ENCODE results near the gene GPC1.

The GPC1 gene

DNA sequence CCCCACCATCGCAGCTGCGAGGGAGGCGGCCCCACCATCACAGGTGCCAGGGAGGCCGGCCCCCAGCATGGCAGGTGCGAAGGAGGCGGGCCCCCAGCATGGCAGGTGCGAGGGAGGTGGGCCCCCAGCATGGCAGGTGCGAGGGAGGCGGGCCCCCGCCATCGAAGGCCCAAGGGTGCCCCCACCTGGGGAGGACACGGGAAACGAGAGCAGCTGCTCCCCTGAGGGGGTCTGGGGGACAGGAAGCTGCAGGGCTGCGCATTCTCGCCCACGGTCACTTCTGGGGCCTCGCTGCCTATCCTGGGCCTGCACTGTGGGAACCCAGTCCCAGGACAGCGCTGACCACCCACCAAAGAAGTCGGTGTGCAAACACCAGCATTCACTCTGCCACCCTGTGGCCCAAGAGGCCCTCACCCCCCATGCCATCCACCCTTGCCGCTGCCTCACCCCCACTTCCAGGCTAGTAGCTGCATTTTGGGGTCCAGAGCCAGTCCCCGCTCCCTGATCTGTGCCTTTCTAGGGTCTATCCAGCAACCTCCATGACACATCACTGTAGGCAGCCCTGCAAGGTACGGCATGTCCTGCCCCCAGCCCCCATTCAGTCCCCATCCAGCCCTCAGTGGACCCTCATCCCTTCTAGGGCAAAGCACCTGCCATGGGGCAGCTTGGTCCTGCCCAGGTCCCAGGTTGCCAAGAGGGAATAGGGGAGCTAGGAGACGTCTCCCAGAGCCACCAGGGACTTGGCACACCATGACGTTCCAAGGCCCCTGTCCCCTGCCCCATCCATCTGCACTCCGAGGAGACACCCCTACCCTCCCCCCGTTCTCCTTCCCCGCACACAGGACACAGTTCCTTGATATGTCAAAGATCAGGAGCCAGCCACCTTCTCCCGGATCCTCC, 24.0 kb upstream of the GPC1 start:
- DNase-seq: no peak

DNA sequence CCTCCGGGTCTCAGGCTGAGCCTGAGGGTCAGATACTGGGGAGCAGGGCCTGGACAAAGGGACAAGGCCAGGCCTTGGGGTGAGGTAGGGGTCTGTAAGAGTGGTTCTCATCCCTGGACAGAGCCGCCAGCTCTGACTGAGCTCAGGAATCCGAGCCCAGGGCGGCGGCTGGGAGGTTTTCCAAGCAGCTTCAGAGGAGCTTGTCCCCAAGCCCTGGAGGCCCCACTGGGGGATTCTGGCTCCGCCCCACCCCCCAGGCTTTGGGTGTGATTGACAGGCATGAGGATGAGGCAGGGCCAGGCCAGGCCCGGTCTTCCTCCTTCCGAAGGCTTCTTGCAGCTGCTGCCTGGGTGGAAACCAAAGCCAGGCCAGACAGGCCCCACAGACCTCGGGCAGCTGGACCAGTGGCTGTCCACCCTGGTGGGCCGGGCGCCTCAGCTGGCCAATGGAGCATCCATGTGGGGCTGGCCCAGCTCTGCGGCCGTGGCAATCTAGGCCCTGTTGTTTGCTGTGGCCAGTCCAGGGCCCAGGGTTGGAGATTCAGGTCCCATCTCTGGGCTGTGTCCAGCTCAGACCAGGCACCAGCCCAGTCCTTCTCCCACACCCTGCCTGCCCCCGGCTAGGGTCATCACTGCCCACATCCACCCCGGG, 23.1 kb upstream of the GPC1 start:
- DNase-seq: no peak

DNA sequence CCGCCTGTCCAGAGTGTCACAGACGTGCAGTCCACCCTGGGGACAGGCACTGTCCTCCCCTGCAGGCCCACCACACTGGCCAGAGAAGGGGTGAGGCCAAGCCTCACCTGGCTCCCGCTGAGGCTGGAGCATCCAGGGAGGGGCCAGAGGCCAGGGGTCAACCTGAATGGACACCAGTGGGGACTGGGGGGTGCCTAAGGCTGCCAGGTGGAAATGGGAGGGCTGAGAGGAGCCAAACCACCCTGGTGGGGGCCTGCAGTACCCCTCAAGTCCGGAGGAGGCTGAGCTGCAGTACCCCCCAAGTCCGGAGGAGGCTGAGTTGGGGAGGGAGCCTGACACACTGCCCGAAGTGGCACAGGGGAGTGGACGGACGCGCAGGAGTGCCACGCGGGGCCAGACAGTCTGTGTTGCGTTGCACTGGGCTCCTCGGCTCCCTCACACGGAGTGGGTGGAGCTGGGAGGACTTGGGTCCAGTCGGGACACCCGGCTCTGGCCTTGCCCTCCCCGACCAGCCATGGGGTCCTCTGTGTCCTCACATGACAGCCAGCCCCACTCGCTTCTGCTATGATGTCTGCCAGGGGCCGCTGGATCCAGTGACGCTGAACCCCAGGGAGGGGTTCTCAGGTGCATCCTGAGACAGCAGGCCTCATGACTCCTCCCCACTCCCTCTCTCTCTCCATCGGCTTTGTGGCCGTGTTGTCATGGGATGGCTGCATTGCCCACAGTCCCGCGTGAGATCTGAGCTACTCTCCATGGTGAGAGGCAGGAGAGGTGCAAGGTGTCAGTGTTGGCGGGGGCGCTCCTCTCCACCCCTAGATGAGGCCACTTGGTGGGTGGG, 22.3 kb upstream of the GPC1 start:
- no peak for DNase-seq

DNA sequence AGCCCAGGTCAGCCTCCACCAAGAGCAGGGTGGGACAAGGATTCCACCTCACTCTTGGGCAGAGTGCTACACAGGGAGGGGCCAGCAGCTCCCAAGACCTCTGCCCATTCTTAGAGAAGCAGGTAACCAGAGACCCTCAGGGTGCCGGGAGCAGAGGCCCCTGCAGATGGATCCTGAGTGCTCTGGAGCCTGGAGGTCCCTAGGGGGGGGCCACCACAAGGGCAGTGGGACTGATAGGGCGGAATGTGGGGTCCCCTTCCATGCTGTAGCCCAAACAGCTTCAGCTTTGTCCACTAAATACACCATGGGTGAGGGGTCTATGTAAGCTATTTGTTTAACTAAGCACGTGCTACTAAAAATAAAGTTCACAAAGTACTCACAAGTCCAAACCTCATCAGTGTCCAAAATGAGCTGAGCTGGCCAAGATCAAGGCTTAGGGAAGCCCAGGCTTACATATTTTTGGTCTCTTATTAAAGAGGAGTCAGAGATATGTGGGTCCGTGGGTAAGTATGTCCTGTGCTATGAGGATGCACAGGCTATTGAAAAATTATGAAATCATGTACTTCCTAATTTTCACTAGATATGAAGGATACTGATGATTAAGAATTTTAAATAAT, 21.5 kb upstream of the GPC1 start:
- no peak for DNase-seq

DNA sequence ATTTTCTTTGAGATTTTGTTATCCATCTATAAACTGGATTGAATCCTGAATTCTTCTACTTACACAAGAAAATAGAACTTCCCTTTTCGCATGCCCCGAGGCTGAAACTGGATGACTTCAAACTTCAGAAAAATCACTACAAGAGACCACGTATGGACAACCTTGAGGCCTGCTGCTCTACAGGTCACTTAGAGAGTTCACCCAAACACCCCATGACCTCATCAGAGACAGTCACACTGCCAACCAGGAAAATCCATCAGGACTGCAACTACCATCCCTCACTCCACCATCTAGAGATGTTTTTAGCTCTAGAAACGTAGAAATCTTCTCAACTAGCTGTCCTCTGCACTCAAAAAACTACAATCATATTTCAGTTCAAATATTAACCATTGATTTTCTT, 18.6 kb upstream of the GPC1 start:
- no peak for DNase-seq

DNA sequence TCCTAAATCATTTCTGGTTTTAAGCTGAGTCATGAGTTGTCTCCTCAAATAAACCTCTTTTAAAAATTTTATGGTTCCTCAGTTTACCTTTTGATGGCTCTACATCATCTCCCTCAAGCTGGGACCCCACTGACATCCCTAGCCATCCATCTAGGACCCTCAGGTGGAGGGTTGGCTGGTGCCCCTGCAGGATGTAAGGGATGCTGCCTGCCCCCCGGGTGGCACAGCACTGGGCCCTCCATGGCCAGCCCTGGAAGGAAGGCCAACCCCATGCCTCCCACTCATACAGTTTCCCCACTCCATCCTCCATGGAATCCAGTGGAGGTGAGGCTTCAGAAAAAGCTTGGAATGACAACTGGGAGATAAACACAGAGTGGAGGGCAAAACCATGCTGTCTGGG, 17.2 kb upstream of the GPC1 start:
- DNase-seq: no peak

DNA sequence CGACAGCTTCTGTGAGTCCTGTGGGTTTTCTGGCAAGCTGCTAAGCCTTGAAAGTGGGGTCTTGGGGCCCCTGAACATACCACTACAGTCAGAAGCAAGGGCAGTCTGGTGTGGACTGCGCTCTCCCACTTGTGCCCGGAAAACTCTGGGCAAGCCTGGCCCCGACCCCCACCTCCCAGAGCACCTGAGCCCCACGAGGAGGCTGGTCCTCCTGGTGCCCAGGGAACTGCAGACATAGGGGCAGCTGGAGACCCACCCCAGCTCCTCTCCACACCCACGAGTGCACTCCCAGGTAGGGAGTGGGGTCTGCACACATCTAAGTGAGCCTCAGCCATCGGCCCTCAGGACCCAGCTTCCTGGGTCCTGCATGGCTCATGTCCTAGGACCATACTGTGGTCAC, 16.2 kb upstream of the GPC1 start:
- DNase-seq: no peak

DNA sequence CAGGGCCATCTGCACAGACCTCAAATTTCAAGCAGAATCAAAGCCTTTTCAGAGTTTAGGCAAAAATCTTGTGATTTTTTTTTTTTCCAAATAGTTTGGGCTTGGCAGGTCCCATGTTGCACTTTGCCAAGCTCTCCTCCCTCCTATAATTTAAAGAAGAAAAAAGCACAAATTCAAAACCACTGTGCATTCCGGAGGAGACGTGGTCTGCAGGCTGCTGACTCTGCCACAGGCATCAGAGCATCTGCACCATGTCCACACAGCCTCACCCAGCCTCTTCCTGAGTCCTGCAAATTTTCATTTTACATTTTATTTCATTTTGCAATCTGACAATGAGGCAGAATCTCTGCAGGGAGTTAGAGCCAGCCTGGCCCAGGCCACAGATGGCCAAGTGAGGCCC, 15.7 kb upstream of the GPC1 start:
- no peak for DNase-seq

DNA sequence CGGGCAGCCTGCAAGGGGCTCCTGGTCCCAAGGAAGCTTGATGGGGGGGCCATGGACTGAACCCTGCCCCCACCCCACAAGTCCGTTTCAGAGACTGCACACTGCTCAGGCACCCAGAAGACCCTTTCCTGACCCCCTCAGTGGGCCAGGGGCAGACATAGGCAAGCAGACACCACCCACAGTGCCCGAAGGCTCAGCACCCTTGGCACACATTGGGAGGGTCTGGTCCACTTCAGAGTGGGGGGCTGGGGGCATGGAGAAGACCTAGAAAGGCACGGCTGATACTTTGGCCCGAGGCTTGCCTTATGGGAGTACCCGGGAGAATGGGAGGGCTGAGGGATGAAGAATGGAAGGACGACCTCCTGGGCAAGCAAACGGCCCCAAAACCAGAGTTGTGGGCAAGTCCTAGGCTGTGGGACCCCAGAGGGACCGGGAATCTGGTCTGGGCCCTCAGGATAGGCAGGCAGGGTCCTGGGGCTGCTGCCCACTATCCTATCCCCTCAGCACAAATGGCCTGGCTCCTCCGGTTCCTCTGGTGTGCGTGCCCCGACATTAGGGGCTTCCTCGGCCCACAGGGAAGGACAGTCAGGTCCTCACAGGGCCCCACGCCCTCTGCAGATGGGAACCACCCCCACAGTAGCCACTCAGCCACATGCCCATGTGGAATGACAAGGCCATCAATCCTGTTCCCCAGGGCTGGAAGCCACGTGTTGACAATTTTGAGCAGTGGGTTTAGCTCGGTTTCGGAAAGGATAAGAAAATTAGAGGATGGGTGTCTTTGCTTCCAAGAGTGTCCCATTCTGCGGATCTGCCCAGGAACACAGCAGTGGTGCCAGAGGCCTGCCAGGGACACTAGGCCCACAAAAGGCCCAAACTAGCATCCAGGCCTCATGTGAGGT, 15.0 kb upstream of the GPC1 start:
- DNase-seq: no peak

DNA sequence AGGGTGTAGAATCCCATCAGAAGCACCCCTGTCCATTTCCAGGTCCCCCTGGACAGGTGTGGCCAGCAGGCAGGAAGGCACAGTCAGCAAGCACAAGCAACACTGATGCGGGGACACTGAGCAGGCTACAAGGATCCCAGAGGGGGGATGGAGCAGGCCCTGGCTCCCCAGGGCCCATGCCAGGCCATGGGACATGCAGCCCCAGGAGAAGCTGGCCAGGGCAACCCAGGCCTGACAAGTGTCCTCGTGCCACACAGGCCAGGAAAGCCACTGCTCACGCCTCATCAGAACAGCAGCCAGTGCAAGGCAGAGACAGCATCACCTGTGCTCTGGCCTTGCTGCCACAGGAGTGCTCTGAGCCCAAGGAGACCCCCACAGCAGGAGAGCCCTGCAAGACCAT, 14.1 kb upstream of the GPC1 start:
- DNase-seq: no peak

DNA sequence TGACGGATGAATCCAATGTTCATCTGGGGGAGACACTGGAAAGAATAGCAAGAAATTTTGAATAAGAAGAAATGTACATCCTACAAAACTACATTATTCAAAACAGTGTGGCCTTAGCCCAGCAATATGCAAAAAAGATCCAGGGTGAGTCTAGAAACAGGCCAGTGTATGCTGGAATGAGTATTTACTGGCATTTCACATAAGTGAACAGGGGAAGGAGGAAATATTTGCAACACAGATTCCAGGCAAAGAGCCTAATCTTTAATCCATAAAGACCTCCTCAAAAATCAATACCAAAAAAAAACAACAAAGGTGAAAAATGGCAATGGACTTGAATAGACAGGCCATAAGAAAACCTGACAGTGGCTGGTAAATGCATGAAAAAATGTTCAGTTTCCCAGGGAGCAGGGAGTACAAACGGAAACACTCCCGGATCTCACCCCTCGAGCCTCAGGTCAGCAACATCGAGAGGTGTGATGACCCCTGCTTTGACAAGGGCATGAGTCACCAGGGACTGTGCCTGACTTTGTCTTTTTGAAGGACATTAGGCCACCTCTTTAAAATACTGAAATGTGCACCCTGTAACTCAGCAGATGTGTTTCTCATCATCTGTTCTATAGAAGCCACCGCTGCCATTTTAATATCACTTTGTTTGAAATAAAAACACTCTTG, 12.7 kb upstream of the GPC1 start:
- no peak for DNase-seq

DNA sequence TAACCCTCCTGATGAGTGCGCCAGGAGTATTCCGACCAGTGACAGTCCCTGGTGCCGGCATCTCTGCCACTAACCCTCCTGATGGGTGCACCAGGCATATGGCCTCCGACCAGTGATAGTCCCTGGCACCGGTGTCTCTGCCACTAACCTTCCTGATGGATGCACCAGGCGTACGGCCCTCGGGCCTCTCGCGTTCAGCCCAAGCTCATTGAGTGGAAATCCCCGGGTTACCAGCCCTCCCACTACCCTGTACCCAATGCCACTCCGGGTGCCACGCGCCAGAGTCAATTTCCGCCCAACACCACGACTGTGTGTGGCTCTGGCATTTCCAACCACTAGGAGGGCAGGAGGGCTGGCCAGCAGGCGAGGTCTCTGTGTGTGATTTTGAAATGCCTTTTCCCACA, 11.7 kb upstream of the GPC1 start:
- DNase-seq: no peak

DNA sequence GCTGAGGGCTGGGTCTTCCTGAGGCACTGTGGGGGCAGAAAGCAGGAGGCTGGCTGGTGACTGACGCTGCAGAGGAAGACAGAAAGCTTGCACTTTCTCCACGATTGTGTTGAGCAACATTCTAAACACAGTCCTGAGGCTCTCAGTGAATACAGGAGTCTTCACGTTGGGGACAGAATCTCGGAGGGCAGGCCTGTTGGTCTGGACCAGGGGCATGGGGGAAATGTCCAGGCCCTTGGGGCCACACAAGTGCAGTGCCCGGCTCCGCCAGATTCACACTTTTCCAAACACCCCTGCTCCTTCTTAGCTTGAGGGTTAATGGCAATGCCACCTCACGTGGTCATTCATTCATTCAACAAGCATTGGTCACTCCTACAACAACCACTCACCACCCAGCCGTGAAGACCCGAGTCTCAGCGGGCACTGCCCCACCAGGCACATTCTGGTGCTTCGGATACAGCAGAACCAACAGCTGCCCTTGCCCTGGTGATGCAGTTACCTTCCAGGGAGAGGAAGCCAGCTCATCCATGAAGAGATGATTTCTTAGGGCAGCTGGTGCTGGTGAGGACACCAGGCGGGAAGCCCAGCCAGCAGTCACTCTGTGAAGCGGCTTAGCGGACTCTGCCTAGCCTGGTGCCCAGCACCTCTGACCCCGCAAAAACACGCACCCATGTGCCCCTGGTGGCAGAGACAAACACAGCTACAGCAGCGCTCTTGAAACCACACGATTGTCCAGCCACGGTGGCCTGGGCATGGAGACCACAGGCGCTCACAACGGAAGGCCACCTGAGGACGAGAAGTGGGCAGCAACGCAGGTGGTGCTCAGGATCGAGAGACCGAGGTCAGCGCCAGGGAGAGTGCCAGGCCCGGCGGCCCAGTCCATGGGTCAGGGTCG, 10.9 kb upstream of the GPC1 start:
- no peak for DNase-seq

DNA sequence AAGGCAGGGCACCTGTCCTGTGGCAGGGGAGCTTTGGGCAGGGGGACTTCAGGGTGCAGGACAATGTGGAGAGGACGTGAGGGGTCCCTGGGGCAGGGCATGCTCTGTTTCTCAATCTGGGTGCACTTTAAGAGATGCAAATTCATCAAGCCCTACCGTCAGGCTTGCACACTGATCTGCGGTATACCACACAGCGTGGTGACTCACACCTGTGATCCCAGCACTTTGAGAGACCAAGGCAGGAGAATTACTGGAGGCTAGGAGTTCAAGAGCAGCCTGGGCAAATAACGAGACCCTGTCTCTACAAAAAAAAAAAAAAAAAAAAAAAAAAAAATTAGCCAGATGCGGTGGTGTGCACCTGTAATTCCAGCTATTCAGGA, 10.2 kb upstream of the GPC1 start:
- DNase-seq: no peak

DNA sequence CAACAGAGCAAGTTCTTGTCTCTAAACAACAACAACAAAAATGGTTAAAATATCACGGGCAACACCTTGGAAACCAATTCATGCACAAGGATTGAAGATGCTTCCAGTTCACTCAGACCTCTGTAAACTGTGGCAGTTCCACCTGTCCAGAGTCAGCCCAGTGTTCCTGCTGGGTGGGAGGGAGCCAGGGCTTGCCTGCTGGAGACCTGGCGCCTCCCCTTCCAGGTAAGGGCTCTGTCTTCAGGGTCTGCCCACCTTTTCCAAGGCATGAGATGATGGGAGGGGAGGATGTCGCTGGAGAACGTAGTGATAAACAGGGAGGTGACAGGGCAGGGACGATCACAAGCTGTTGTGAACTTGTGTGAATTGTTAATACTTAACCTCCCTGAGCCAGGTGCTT, 9.8 kb upstream of the GPC1 start:
- no peak for DNase-seq

DNA sequence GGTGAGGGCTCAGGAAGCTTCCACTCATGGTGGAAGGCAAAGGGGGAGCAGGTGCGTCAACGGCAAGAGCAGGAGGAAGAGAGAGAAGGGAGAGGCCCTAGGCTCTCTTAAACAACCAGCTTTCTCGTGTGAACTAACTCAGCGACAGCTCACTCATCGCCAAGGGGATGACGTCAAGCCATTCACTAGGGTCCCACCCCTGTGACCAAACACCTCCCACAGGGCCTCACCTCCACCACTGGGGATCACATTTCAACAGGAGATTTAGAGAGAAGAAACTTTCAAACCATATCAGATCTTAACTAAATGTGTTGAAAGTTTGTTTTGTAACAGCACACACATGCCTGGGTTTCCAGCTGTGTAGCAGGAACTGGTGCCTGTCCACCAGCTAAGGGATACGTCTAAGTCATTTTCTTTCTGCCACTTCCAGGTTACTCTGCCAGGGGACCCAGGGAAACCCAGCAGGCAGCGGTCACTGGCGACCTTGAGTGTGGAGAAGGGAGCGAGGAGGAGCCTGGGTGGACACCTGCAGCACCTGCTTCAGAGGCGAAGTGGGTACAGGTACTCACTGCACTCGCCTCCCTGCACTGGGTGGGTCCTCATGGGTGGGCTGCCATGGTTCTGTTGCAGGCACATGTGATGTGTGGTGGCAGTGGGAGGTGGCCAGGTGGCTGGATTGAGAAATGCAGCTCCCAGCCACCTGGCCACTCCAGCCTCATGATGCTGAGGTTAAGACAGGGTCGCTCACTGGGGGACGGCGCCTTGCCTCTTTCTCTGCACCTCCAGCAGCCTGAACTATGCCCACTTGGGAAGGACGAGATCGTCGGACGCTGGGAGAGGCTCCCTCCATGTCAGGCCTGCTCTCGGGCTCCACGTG, 8.4 kb upstream of the GPC1 start:
- DNase-seq: no peak

DNA sequence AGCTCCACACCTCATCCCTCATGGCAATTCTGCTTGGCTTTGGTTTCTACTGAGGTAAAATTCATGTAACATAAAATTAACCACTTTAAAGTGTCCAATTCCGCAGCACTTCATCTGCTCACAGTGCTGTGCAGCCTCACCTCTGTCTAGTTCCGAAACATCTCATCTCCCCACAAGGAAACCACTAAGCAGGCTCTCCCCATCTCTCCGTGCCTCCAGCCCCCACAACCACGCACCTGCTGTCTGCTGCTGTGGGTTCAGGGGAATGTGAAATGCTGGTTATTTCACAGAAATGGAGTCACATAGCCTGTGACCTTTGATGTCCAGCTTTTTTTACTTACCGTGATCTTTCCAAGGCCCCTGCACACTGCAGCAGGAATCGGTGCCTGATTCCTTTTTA, 7.7 kb upstream of the GPC1 start:
- no peak for DNase-seq

DNA sequence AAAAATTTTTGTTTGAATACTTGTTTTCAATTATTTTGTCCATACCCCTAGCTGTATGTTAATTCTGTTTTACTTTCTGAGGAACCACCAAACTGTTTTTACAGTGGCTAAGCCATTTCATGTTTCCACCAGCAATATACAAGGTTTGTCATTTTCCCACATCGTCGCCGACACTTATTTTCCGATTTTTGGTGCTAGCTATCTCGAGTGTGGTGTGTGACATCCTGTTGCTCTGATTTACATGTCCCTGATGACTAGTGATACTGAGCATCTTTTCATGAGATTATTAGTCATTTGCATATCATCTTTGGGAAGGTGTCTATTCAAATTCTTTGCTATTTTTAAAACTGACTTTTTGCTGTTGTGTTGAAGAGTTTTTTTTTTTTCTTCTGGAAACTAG, 7.2 kb upstream of the GPC1 start:
- no peak for DNase-seq

All from nucleus accumbens (tissue), 56 donors.